IPS-NIHi7 (cell line): ENCODE measurements around the gene CHTF8.
"Not testable (repeated sequence)": the region's sequence is repeated elsewhere in the genome, so short reads cannot be mapped to it uniquely, and the experiment has no call there.

Source experiments
- DNase-seq: peaks from one replicate; pipeline ENCODE4 v3.0.0; 2012; ENCODE audit warnings: mixed read lengths; ENCODE audit errors: extremely low spot score

The CHTF8 gene

DNA sequence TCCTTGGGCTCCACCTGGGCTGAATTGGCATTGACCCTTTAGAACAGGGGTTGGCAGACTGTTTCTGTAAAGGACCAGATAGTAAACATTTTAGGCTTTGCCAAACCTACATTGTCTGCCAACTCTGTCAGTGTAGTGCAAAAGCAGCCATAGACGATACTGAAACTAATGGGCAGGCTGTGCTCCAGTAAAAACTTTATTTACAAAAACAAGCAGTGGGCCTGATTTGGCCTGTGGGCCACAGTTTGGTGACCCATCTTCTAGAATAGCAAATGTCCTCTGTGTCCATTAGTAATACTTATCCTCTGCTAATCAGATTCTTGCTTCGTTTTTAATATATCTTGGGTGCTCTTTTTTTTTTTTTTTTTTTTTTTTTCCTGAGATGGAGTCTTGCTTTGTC, 6.2 kb upstream of the CHTF8 start:
- no peak for DNase-seq

DNA sequence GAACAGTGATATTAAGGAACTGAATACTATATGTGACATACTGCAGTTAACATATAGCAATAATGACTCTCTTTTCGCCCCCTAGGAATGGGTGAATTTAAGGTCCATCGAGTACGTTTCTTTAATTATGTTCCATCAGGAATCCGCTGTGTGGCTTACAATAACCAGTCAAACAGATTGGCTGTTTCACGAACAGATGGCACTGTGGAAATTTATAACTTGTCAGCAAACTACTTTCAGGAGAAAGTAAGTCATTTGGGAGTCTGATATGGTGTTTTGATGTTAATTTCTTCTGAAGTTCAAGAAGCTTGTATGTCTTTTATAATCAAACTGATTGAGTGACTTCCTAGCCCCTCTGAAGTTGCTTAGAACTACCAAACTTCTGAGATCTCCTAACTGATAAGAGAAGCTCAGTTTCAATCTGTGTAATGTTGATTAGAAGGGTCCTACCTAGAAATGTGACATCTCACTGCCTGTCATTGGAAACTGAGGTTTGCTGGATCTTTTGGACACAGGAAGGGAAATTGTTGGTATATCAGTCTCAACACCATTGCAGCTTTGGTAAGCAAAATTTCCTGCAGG, 1.1 kb upstream of the CHTF8 start:
- no peak for DNase-seq

DNA sequence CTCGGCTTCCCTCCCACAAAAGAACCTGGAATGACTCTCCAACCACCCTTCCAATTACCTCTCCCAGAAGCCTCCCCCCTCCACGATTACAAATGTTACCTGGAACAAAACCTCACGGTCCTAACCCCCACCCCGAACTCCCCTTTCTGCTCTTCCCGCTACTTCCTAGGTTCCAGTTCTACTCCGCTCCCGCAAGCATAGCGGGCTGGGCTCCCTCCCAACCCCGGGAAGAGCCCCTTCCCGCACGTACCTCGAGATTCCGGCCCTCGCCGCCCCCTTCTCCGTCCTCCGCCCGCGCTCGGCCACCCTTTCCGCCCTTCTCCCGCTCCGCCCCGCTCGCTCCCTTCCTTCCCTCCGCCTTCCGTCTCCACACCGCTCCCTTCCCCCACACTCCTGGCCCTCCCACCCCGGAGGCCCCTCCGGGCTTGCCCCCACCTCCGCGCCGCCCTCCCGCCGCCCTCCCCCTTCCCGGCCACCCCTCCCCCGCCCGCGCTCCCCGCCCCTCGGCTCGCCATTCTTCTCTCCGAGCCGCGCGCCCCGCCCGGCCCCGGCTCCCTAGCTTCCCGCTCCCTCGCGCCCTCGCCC, 457 bp downstream of the CHTF8 start:
- peak; percentile 97 for DNase-seq

DNA sequence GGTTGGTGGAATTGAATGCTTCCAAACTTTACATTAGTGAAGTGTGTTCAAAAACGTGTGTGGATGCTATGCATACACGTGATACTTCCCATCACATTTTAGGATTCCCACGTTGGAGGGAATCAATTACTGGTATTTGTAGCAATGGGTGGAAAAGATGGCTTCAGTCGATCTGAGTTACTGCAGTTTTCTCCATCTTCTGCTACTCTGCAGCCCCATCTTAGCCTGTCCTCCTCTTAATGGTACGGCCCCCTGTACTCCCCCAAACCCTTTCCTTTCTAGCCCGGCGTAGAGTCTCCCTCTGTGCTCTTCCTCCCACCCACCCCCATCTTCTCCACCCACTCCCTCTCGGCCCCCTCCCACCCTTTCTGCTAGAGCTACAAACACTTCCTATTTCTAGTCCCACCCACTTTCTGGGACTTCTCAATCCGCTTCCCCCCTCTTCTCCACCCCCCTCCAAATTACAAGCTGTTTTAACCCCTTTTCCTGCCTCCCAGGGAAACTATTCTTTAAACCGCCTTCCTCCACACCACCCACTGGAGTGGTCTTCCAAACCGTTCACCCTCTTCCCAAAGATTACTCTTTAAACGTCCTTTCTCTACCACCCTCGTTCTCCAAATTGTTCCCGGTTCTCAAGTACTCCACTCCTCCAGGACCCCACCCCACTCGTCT, 1.1 kb downstream of the CHTF8 start:
- peak; percentile 84 for DNase-seq

DNA sequence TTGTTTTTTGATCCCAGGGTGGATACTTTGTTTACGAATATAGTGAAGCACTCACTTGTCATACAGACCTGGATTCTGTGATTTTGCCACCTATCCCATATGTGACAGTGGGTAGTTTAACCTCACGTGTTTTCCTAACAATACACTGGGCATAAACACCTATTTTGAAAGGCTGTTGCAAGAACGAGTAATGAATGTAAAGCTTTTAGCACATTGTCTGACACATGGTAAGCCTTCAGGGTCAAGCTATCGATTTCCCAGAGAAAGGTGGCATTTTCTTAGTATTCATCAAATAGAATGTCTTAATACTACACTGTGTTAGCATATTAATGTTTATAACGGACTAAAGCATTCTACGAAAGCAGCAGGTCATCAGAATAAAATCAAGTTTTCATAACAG, 1.9 kb downstream of the CHTF8 start:
- no peak for DNase-seq

DNA sequence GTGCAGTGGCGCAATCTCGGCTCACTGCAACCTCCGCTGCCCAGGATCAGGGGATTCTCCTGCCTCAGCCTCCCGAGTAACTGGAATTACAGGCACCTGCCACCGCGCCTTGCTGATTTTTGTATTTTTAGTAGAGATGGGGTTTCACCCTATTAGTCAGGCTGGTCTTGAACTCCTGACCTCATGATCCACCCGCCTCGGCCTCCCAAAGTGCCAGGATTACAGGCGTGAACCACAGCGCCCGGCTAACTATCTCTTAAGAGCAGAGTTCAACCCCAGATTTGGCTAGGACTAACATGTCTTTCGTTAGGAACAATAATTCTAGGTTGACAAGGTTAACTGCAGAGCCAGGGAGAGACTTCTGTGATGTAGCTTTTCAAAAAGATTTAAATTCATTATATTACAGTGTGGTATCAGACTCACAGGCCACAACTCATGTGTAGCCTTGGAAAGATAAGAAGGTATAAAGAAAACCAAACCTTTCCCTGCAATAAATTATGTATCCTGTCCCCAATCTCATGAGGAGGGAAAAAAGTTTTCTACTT, 4.3 kb downstream of the CHTF8 start:
- no peak for DNase-seq

DNA sequence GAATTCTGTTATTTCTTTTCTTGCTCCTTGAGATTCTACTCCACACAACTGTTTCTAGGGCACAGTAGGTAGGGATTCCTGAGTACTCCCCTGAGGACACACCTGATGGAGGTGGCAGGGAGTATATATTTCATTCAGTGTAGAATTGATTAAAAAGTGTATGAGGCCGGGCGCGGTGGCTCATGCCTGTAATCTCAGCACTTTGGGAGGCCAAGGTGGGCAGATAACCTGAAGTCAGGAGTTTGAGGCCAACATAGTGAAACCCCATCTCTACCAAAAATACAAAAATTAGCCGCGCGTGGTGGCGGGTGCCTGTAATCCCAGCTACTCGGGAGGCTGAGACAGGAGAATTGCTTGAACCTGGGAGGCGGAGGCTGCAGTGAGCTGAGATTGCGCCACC, 5.6 kb downstream of the CHTF8 start:
- DNase-seq, result not testable (repeated sequence)

DNA sequence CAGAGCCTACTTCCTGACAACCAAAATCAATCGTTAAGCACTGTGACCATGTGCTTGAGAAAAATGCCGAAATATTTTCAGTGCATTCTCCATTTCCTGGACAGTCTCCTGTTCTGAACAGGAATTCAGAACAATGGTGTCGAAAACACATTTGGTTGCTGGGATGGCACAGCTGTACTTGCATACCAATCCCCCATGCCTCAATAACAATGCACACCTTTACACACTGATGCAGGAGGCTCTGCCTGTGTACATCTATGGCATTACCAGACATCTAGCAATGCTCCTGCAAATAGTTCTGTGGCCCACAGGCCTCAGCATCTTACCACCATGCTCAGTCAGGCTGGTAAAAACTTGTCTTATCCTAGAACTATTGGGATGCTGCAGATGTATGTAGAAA, 6.2 kb downstream of the CHTF8 start:
- no peak for DNase-seq

DNA sequence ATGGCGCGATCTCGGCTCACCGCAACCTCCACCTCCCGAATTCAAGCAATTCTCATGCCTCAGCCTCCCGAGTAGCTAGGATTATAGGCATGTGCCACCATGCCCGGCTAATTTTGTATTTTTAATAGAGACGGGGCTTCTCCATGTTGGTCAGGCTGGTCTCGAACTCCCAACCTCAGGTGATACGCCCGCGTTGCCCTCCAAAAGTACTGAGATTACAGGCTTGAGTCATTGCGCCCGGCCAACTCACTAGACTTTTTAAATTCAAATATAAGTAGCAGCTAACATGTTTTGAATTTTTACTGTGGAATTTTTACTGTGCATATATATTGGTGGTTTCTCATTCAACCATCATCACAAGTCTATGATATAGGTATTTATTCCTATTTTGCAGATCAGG, 7.4 kb downstream of the CHTF8 start:
- DNase-seq, result not testable (repeated sequence)

DNA sequence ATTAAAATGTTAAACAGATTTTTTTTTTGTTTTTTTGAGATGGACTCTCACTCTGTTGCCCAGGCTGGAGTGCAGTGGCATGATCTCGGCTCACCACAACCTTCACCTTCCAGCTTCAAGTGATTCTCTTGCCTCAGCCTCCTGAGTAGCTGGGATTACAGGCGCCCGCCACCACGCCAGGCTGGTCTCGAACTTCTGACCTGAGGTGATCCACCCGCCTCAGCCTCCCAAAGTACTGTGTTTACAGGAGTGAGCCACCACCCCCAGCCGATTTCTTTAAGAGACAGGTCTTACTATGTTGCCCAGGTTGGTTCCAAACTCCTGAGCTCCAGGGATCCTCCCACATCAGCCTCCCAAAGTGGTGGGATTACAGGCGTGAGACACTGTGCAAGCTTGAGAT, 8.0 kb downstream of the CHTF8 start:
- not testable (repeated sequence) for DNase-seq

DNA sequence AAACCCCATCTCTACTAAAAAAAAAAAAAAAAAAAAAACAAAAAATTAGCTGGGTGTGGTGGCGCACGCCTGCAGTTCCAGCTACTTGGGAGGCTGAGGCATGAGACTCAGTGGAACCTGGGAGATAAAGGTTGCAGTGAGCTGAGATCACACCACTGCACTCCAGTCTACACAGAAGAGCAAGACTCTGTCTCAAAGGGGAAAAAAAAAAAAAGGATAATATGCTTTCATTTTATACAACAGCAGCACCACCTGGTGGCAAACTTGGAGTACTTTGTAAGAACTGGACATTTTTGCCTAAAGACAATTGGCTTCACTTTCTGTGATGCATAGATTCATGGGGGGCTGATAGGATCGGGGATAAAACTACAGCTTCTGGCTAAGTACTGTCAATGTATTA, 8.5 kb downstream of the CHTF8 start:
- no peak for DNase-seq

DNA sequence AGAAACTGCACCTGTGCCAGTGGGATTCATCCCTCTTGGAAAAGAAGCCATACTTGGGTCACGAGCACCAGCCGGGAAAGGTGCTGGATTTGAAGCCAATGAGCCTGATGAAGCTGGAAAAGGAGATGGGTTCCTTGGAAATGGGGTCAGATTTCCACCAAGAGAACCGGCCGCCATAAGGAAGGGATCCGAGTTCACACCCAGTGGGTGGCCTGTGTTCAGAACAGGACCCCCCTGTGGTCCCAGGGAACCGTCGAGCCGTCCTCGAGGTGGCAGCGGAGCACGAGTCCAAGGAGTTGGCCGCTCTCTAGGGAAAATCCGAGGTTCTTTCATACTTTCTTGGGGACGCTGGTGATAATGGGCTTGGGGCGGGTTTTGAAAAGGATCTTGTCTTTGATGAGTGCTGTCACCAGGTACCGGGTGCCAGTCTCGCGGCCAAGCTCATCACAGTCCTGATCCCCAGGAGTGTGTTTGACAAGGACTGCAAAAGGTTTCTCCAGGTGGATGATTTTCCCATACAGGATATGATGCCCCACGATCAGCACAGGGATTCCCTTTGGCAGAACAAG, 12.2 kb downstream of the CHTF8 start:
- DNase-seq, result no peak

DNA sequence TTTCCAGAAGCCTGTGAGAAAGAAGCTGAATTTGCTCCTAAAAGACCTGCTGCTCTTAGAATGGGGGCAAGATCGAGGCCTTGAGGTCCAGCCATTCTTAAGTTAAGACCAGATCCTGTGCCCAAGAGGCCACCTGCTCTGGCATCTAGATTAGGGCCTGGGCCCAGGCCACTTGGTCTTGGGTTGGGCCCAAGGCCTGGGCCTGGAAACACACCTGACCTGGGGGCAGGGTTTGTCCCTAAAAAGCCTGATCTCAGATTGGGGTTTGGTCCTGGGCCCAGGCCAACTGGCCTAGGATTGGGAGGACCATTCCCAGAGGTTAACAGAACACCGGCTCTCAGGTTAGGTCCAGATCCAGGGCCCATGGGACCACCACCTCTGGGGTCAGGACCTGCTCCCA, 12.9 kb downstream of the CHTF8 start:
- no peak for DNase-seq

DNA sequence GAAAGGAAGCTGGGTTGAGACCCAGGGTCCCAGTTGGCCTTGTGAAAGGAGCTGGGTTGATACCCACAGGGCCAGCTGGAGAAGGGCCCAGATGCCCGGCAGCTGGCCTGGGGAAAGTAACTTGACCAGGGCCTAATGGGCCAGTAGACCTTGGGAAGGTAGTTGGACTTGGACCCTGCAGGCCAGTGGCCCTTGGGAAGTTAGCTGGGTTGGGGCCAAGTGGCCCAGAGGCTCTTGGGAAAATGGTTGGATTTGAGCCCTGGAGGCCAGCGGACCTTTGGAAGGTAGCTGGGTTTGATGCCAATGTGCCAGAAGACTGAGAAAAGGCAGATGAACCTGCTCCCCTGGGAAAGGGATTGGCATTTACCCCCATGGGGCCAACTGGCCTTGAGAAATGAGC, 13.4 kb downstream of the CHTF8 start:
- no peak for DNase-seq

DNA sequence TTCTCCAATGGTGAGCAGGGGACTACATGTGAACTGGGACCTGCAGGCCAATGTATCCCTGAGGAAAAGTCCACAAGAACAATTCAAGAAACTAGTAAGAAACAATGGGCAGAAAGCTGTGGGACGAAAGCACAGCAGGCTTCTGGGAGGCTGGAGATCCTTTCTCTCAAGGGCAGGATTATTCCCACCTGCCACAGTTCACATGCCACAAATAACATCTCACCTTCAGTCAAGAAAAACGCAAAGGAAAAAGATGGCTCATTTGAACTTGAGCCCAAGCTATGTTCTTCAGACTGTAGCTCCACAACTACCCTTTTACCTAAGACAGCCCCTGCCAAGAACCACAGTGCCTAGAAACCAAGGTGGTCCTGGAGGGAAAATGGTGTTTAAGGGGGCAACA, 13.9 kb downstream of the CHTF8 start:
- DNase-seq, result no peak

DNA sequence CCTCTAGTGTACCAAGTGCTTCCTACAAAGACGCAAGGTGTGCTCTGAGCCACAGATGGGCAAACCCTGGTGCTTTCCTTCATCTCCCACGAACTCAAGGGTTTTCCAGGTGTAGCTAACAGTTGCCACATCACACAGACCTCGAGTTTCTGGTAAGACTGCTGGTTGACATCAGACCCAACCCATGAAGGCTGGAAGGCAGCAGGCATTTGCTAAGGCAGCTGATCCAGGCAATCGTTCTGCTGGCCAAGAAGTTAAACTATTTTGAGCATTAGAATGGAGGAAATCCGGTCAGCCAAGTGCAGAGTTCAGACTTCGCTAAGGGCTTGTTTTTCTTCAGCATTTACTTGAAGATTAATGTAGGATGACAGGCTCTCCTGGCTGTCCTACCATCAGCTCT, 15.5 kb downstream of the CHTF8 start:
- DNase-seq, result no peak

DNA sequence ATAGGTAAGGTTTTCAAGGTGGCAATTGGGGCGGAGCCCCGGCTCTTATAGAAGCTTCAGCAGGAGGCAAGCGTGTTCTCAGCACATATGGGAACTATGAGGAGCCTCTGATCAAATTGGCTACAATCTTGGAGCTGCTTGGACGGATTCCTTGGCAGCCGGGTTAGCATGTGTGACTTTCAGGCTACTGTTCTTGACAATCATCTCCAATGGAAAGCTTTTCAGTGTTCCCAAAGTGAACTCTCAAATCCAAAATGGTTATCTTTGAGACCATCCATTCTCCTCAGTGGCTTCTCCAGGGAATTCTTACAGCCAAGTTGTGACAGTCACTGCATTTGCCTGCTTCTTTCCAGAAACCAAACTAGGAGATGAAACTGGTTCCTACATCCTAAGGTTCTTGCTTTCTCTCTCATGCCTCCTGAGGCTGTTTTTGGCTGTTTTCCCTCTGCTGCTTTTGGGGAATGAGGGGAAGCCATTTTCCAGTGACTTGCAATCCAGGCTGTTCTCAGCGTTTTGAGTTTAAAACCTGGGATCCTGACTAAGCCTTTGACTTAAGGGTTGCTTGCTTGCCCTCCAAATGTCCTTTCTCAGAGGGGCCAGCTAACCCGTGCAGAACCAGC, 16.0 kb downstream of the CHTF8 start:
- no peak for DNase-seq

DNA sequence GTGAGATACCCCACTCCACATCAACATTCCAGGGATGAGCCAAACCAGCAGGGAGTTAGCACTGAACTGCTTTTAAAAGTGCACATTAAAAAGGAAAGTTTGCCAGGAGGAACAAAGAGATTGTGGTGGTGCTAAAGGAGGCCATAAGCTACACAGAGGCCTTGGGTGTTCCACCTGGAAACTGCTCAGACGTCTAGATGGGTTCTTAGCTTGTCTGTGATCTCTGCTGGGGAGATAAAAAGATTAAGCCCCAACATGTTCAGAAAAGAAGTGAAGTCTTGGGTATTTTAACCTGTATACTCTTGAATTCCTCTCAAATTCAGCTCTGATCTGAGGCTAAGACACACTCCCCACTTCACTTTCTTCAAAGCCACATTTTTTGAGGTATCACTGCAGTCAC, 16.6 kb downstream of the CHTF8 start:
- DNase-seq, result no peak

DNA sequence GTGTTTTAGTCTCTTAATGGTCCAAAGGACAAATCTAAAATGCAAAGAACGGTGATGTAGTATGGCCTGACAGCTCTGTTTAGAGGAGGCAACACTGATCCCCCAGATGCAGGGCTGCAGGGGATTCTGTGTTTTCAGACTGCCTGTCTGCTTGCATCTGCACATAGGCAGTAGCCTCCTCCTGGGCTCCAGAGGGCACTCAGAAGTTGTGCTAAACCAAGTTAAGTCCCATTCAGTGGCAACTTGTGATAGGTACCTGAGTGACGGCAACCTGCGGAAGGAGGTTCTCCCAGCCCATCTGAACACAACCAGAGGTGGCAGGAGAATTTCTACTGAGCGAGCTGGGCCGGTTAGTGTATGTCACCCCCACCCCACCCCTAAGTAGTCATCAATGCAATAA, 17.0 kb downstream of the CHTF8 start:
- no peak for DNase-seq

DNA sequence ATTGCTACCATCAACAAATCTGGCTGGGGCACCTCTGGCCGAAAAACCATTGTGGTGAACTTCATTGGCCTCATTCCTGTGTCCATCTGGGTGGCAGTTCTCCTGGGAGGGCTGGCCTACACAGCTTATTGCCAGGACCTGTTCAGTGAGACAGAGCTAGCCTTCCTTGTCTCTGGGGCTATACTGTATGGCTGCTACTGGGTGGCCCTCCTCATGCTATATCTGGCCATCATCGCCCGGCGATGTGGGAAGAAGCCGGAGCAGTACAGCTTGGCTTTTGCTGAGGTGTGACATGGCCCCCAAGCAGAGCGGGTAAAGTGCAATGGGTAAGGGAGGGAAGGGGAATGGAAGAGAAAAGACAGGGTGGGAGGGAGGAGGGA, 17.4 kb downstream of the CHTF8 start:
- no peak for DNase-seq

DNA sequence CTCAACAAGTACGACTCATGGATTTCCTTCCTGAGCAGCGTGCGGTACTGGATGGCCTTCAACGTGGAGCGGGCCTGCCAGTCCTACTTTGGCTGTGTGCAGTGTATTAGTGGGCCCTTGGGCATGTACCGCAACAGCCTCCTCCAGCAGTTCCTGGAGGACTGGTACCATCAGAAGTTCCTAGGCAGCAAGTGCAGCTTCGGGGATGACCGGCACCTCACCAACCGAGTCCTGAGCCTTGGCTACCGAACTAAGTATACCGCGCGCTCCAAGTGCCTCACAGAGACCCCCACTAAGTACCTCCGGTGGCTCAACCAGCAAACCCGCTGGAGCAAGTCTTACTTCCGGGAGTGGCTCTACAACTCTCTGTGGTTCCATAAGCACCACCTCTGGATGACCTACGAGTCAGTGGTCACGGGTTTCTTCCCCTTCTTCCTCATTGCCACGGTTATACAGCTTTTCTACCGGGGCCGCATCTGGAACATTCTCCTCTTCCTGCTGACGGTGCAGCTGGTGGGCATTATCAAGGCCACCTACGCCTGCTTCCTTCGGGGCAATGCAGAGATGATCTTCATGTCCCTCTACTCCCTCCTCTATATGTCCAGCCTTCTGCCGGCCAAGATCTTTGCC, 17.9 kb downstream of the CHTF8 start:
- DNase-seq, result no peak

DNA sequence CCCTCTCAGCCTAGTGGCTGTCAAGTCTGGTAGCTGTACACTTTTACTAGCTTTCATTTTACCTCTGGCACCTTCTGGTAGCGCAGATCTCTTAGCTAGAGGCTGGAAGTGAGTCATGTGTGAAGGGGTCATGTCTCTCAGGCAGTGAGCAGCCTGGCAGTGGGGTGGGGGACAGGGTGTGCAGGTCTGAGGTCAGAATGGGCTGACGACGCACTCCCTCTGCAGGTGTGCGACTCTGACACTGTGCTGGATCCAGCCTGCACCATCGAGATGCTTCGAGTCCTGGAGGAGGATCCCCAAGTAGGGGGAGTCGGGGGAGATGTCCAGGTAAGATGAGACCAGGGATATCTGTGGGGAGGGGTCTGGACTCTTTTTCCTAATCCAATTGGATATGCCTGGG, 19.2 kb downstream of the CHTF8 start:
- DNase-seq, result no peak
